Type B pancreatic cell (in vitro differentiated cells): ENCODE data around the gene STPG2. TPM values are rescaled to one million over a fixed set of nuclear protein-coding genes. Genes with fewer than 3 reads are reported as not detected.

Experiments used
- DNase-seq: peaks from one replicate; pipeline ENCODE4 v3.0.0; 2021; ENCODE audit warnings: mixed read lengths; ENCODE audit not compliant: unreplicated experiment; ENCODE audit errors: extremely low spot score
- H3K27ac Mint-ChIP-seq: 2 replicates; pipeline ENCODE4 v1.8.0; 2021; ENCODE audit warnings: mild to moderate bottlenecking, mixed read lengths
- H3K27me3 Mint-ChIP-seq: 2 replicates; pipeline ENCODE4 v1.8.0; 2021; ENCODE audit warnings: mixed read lengths
- H3K36me3 Mint-ChIP-seq: 2 replicates; pipeline ENCODE4 v1.8.0; 2021; ENCODE audit warnings: mixed read lengths
- H3K4me1 Mint-ChIP-seq: one replicate; pipeline ENCODE4 v1.8.0; 2021; ENCODE audit warnings: mixed read lengths; ENCODE audit not compliant: unreplicated experiment
- H3K4me3 Mint-ChIP-seq: 2 replicates; pipeline ENCODE4 v1.8.0; 2021; ENCODE audit warnings: mild to moderate bottlenecking, mixed read lengths
- H3K9me3 Mint-ChIP-seq: 2 replicates; pipeline ENCODE4 v1.8.0; 2021; ENCODE audit warnings: mixed read lengths
- total RNA-seq: library from RNA; stranded (reverse); gene quantifications from 2 replicates; pipeline ENCODE4 v1.2.1, GENCODE V29; 2021; ENCODE audit warnings: low replicate concordance
- TF ChIP-seq, protein P1 (sequence below): fragments of 200-600 bp; sonication (generic); conservative IDR thresholded peaks from 2 replicates; pipeline ENCODE4 v1.5.0; 2021; ENCODE audit warnings: antibody characterized with exemption, mild to moderate bottlenecking

The STPG2 gene
- total RNA-seq, 1 donor from 2014 or later = 0.29 TPM

DNA sequence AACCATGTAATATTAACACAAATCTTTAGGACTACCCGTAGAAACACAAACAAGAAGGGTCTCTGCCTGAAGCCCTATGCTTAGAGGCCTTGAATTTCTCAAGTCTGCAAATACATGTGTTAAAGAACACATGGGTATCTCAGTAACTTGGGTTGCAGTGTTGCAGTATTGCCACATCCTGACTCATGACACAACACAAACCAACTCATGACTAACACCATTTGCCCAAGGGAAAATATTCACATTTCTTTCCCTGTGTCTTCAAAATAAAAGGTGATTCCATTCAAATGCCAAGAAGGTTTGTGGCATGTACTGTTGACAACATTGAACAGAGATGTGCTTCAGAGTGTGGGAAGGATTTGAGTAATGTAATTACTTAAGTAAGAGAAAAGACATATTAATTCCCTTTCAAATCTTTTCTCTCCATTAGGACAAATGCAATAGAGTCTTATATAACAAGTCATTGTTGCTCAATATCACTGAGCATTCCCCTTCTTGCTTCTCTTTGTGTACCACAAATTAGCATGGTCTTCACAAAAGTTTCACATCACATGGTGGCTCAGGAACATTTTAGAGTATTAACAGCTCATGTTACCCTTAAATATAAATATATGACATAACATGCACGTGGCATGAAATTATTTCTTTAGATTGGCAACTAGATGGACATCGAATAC, 487.1 kb downstream of the STPG2 start:
- Mint-ChIP-seq H3K9me3 (no peaks in the 10 kb centered on the region), H3K4me3 (no peak overlapping the region), H3K27ac (no peak overlapping the region), H3K27me3 (no peaks in the 10 kb centered on the region), H3K4me1 (no peaks in the 10 kb centered on the region), H3K36me3 (no peaks in the 10 kb centered on the region)
- no peak for DNase-seq
- TF ChIP-seq, protein P1, sequence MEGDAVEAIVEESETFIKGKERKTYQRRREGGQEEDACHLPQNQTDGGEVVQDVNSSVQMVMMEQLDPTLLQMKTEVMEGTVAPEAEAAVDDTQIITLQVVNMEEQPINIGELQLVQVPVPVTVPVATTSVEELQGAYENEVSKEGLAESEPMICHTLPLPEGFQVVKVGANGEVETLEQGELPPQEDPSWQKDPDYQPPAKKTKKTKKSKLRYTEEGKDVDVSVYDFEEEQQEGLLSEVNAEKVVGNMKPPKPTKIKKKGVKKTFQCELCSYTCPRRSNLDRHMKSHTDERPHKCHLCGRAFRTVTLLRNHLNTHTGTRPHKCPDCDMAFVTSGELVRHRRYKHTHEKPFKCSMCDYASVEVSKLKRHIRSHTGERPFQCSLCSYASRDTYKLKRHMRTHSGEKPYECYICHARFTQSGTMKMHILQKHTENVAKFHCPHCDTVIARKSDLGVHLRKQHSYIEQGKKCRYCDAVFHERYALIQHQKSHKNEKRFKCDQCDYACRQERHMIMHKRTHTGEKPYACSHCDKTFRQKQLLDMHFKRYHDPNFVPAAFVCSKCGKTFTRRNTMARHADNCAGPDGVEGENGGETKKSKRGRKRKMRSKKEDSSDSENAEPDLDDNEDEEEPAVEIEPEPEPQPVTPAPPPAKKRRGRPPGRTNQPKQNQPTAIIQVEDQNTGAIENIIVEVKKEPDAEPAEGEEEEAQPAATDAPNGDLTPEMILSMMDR = no peak

GRCh38 chr4:97653701-97654100, 489.6 kb downstream of the STPG2 start:
- TF ChIP-seq, protein P1 = no peak
- Mint-ChIP-seq H3K4me1 (no peaks in the 10 kb centered on the region), H3K27me3 (no peaks in the 10 kb centered on the region), H3K27ac (no peak overlapping the region), H3K36me3 (no peaks in the 10 kb centered on the region), H3K4me3 (no peak overlapping the region), H3K9me3 (no peaks in the 10 kb centered on the region)
- no peak for DNase-seq

GRCh38 chr4:97646997-97647396, 496.3 kb downstream of the STPG2 start:
- H3K36me3 Mint-ChIP-seq = no peaks in the 10 kb centered on the region
- TF ChIP-seq, protein P1 = no peak

DNA sequence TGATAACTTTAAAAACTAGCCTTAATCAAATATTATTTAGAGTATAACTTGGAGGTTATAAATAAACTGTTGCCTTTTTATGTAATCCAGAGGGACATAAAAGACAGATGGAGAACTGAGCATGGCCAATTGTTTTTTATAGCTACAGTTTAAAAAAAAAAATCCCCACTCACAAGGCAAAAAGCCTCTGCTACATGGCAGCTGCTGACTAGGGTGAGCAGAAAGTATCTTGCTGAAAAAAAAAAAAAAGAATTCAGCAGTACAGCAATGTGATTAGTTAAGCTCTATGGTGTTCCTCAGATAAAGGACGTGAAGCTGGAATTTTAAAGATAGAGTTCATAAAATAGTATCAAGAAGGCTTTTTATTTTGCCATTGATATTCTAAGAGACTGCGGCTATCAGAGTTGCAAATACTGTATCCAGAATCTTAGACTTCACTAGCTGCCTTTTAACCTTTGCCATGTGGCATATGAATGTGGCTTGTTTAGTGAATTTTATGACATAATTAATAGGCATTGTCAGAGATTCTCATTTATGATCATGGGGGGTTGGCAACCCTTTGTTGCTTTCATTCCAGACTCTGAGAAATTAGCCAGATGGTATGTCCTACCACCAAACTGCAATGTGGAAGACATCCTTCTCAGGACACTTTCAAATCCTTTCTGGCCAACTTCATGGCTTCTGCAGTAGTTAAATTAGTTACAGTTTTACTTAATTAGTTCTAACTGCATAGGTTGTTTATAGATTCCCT, 498.0 kb downstream of the STPG2 start:
- H3K9me3 Mint-ChIP-seq = no peaks in the 10 kb centered on the region

More at GRCh38 chr4:97646997-97647396, 496.3 kb downstream of the STPG2 start:
- no peak for DNase-seq
- Mint-ChIP-seq H3K27me3 (no peaks in the 10 kb centered on the region), H3K4me1 (peaks cover 8% of the 10 kb centered on the region), H3K9me3 (no peaks in the 10 kb centered on the region), H3K4me3 (no peak overlapping the region), H3K27ac (no peak overlapping the region)

GRCh38 chr4:97643179-97643578, 500.1 kb downstream of the STPG2 start:
- TF ChIP-seq, protein P1 = no peak
- no peak overlapping the region for H3K4me3 Mint-ChIP-seq
- no peaks in the 10 kb centered on the region for H3K36me3 Mint-ChIP-seq
- H3K27ac Mint-ChIP-seq = no peak overlapping the region
- no peaks in the 10 kb centered on the region for H3K27me3 Mint-ChIP-seq
- peaks cover 8% of the 10 kb centered on the region for H3K4me1 Mint-ChIP-seq
- DNase-seq = no peak
- H3K9me3 Mint-ChIP-seq = no peaks in the 10 kb centered on the region

More for the DNA sequence above, 498.0 kb downstream of the STPG2 start:
- DNase-seq = no peak
- Mint-ChIP-seq H3K4me3 (no peak overlapping the region), H3K27ac (no peak overlapping the region), H3K4me1 (peaks cover 8% of the 10 kb centered on the region), H3K36me3 (no peaks in the 10 kb centered on the region), H3K27me3 (no peaks in the 10 kb centered on the region)
- TF ChIP-seq, protein P1 = no peak
